ENCODE data around the gene PIP4K2C.

DNA sequence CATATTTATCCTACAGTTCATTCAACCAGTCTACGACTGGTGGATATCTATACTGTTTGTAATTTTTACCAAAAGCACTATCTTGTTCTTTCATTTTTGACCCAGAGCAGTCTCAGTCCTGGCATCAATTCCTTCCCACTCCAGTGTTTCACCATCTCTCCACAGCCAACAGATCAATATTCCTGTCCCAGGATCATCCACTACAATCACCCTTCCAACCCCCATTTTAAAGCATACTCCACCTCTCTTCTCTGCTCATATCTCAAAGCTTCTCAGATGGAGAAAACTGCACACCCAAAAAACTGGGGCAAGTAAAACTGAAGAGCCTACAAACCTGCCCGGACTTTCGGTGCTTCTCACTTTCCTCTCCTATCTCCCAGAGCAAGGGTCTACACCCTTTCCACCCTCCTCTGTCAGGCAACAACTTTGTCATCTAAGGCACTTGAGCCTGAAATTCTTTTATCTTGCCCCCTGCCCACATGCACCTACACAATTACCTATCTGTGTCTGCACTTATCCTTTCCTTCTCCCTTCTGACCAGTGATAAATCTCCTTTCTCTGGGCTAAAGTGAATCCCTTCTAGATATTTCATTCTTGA, 4.1 kb upstream of the PIP4K2C start:
- no peak for TF ChIP-seq CTCF (IDR thresholded peaks at IDR 0.05; ENCODE audit: low read depth, low read length)
- no peak for TF ChIP-seq POLR2A (IDR thresholded peaks at IDR 0.05; ENCODE audit: extremely low read depth, insufficient read length)
- no peak for TF ChIP-seq MYC (IDR thresholded peaks at IDR 0.05; ENCODE audit: low read depth, low read length)
- TF ChIP-seq, protein P1, sequence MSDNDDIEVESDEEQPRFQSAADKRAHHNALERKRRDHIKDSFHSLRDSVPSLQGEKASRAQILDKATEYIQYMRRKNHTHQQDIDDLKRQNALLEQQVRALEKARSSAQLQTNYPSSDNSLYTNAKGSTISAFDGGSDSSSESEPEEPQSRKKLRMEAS (IDR thresholded peaks at IDR 0.05; ENCODE audit: low read depth, low read length) = no peak

All from NB4 (cell line).